SH-SY5Y (cell line): ENCODE measurements around the gene FSTL4.

Experiments used
- GATA2 ChIP-seq: IDR thresholded peaks from 2 replicates; pipeline ENCODE4 v1.6.1; 2011; ENCODE audit warnings: mild to moderate bottlenecking, low read depth, low read length
- GATA3 ChIP-seq: IDR thresholded peaks from 2 replicates; pipeline ENCODE4 v1.6.1; 2011; ENCODE audit warnings: low read depth, mild to moderate bottlenecking, low read length, moderate library complexity

GRCh38 chr5:133637206-133637605, 24.9 kb upstream of the FSTL4 start:
- TF ChIP-seq GATA2 (no peak), GATA3 (no peak)
